Measurements from ENCODE around the gene GPR42. TPM values are rescaled to one million over a fixed set of nuclear protein-coding genes. Genes with fewer than 3 reads are reported as not detected.

Gene GPR42
- total RNA-seq, 1 experiment from 2014 or later, result not detected

- intact Hi-C loops (cut with micrococcal nuclease; ENCODE audit: unreplicated experiment), result no loop called here
- CTCF ChIA-PET, result interaction anchor here (1.3 kb wide), 1 partner anchor 147 kb away, joined by 3 read pairs; no protein-coding TSS in a partner anchor
Measured at GRCh38 chr19:35347930-35348298, 23.0 kb upstream of the GPR42 start.

DNA sequence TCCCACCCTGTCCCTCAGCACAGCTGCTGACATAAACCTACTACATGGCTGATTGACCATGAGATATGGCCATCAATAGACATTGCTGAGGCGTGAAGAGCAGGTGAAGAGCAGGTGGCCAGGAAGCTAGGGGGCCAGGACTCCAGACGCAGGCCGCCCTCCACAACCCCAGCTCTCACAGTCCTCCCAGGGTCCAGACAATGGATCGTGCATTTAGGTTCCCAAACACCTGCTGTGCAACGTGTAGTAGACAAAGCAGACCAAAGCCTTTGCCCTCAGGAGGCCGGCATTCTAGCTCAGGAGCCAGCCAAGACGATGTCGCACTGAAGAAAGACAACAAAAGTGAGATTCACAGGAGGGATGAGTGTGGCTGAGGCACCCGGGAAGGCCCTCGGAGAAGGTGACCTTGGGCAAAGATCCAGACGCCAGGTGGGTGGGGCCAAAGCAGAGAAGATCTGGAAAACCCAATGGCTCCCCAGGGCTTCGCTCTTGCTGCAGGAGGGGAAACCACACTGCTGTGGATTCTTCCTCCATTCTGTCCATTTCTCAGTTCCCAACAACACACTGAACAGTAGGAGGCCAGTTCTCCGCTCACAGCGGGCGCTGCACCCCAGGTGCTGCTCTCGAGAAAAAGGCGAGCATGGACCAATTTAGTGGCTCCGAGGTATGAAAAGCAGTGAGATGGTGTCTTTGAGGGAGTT, 21.8 kb upstream of the GPR42 start:
- BruUV-seq (replicated peaks), result no TSS peak
- Mint-ChIP-seq H3K4me3 (ENCODE audit: unreplicated experiment) (no peak overlapping the region), H3K4me1 (ENCODE audit: low read depth, unreplicated experiment) (no peaks in the 10 kb centered on the region), H3K27ac (ENCODE audit: unreplicated experiment) (no peak overlapping the region), H3K36me3 (ENCODE audit: insufficient read depth, unreplicated experiment) (no peaks in the 10 kb centered on the region), H3K9me3 (ENCODE audit: unreplicated experiment) (no peaks in the 10 kb centered on the region), H3K27me3 (ENCODE audit: insufficient read depth, unreplicated experiment) (no peaks in the 10 kb centered on the region)
- Histone ChIP-seq H3K9me3 (no peaks in the 10 kb centered on the region), H3K36me3 (ENCODE audit: control insufficient read depth, insufficient read depth, low read length) (no peaks in the 10 kb centered on the region), H3K4me1 (no peaks in the 10 kb centered on the region; the same call in 1 of the 2 replicates), H3K4me3 (ENCODE audit: low read depth, low read length) (no peak overlapping the region), H3K27me3 (replicated peaks; ENCODE audit: control insufficient read depth, insufficient read depth, low read length) (no peaks in the 10 kb centered on the region)
- peak in 1 of 2 experiments; percentile 22 for DNase-seq
- ChIA-PET POLR2A (no interaction called here), CTCF (interaction anchor here (1.0 kb wide), 1 partner anchor 120 kb away, joined by 3 read pairs; no protein-coding TSS in a partner anchor)
- intact Hi-C loops (cut with micrococcal nuclease; ENCODE audit: unreplicated experiment), result no loop called here
- TF ChIP-seq, protein P1, sequence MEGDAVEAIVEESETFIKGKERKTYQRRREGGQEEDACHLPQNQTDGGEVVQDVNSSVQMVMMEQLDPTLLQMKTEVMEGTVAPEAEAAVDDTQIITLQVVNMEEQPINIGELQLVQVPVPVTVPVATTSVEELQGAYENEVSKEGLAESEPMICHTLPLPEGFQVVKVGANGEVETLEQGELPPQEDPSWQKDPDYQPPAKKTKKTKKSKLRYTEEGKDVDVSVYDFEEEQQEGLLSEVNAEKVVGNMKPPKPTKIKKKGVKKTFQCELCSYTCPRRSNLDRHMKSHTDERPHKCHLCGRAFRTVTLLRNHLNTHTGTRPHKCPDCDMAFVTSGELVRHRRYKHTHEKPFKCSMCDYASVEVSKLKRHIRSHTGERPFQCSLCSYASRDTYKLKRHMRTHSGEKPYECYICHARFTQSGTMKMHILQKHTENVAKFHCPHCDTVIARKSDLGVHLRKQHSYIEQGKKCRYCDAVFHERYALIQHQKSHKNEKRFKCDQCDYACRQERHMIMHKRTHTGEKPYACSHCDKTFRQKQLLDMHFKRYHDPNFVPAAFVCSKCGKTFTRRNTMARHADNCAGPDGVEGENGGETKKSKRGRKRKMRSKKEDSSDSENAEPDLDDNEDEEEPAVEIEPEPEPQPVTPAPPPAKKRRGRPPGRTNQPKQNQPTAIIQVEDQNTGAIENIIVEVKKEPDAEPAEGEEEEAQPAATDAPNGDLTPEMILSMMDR (IDR thresholded peaks at IDR 0.05; ENCODE audit: insufficient read depth in 1 of 2, low read depth in 1 of 2, low read length in 1 of 2, severe bottlenecking in 1 of 2, unreplicated experiment in 1 of 2), result no peak

More at GRCh38 chr19:35347930-35348298, 23.0 kb upstream of the GPR42 start:
- POLR2A ChIA-PET, result no interaction called here
- DNase-seq, result no peak
- TF ChIP-seq, protein P1 (IDR thresholded peaks at IDR 0.05; ENCODE audit: insufficient read depth in 1 of 2, low read depth in 1 of 2, low read length in 1 of 2, severe bottlenecking in 1 of 2, unreplicated experiment in 1 of 2), result no peak
- no peaks in the 10 kb centered on the region for H3K9me3 Mint-ChIP-seq (ENCODE audit: unreplicated experiment)
- Histone ChIP-seq H3K9me3 (no peaks in the 10 kb centered on the region), H3K27me3 (replicated peaks; ENCODE audit: control insufficient read depth, insufficient read depth, low read length) (no peaks in the 10 kb centered on the region), H3K36me3 (ENCODE audit: control insufficient read depth, insufficient read depth, low read length) (no peaks in the 10 kb centered on the region), H3K4me3 (ENCODE audit: low read depth, low read length) (no peak overlapping the region), H3K4me1 (no peaks in the 10 kb centered on the region; the same call in 1 of the 2 replicates)
- H3K36me3 Mint-ChIP-seq (ENCODE audit: insufficient read depth, unreplicated experiment), result no peaks in the 10 kb centered on the region
- no peak overlapping the region for H3K27ac Mint-ChIP-seq (ENCODE audit: unreplicated experiment)
- no peaks in the 10 kb centered on the region for H3K4me1 Mint-ChIP-seq (ENCODE audit: low read depth, unreplicated experiment)
- no peaks in the 10 kb centered on the region for H3K27me3 Mint-ChIP-seq (ENCODE audit: insufficient read depth, unreplicated experiment)
- no peak overlapping the region for H3K4me3 Mint-ChIP-seq (ENCODE audit: unreplicated experiment)
- BruUV-seq (replicated peaks), result no TSS peak

DNA sequence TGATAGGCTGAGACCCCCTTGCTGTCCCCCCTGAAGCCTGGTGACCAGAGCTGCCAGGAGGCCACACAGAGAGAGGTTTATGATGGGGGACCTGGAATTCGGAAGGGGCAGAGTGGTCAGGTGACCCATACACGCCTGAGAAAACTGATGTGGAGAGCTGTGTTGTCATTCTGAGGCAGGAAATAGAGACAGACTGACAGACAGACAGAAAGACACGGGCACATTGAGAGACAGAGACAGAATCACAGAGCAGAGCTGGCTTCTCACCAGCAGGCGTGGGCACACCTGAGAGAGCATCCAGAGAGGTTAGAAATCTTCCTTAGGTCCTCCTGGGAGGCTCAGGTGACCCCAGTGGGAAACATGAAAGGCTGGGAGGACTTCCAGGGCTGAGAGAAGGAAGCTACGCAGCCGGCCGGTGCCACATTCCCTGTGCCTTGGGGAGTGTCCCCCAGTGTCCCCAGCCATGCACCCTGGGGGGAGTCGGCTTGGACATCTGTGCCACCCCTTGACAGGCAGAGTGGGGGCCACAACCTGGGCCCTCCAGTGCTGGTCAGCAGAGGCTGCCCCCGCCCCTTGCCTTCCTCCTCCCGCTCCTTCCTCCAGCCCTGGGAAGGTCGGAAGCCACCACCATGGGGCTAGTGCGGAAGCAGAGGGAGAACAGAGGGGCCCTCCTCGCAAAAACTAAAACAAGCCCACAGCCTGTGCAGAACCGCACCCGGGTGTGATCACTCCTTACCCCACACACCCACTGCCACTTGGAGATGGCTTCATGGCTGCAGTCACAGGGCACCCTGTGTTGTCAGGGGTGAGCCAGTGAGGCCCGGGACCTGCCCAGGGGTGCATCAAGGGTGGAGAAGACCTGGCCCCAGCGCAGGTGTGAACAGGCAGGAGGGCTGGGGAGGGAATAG, 21.0 kb upstream of the GPR42 start:
- peak in 1 of 2 experiments; percentile 26 for DNase-seq
- BruUV-seq (replicated peaks), result no TSS peak
- Histone ChIP-seq H3K36me3 (ENCODE audit: control insufficient read depth, insufficient read depth, low read length) (no peaks in the 10 kb centered on the region), H3K27me3 (replicated peaks; ENCODE audit: control insufficient read depth, insufficient read depth, low read length) (no peaks in the 10 kb centered on the region), H3K4me3 (ENCODE audit: low read depth, low read length) (no peak overlapping the region), H3K4me1 (no peaks in the 10 kb centered on the region; the same call in 1 of the 2 replicates), H3K9me3 (no peaks in the 10 kb centered on the region)
- Mint-ChIP-seq H3K9me3 (ENCODE audit: unreplicated experiment) (no peaks in the 10 kb centered on the region), H3K4me1 (ENCODE audit: low read depth, unreplicated experiment) (no peaks in the 10 kb centered on the region), H3K27me3 (ENCODE audit: insufficient read depth, unreplicated experiment) (no peaks in the 10 kb centered on the region), H3K36me3 (ENCODE audit: insufficient read depth, unreplicated experiment) (no peaks in the 10 kb centered on the region), H3K4me3 (ENCODE audit: unreplicated experiment) (no peak overlapping the region), H3K27ac (ENCODE audit: unreplicated experiment) (no peak overlapping the region)
- intact Hi-C loops (cut with micrococcal nuclease; ENCODE audit: unreplicated experiment), result no loop called here
- ChIA-PET CTCF (interaction anchor here (1.0 kb wide), 1 partner anchor 120 kb away, joined by 3 read pairs; no protein-coding TSS in a partner anchor), POLR2A (no interaction called here)
- TF ChIP-seq, protein P1 (IDR thresholded peaks at IDR 0.05; ENCODE audit: insufficient read depth in 1 of 2, low read depth in 1 of 2, low read length in 1 of 2, severe bottlenecking in 1 of 2, unreplicated experiment in 1 of 2), result no peak

Data from Caco-2 (cell line).